ENCODE measurements around the gene BLOC1S6. TPM values are rescaled to one million over a fixed set of nuclear protein-coding genes. Genes with fewer than 3 reads are reported as not detected.

The BLOC1S6 gene
- total and polyA plus RNA-seq, 2 of the 13 experiments (the other 11 are each of a cell fraction or from before 2014, with no cell fraction given), result 11.8 to 44.3 TPM

DNA sequence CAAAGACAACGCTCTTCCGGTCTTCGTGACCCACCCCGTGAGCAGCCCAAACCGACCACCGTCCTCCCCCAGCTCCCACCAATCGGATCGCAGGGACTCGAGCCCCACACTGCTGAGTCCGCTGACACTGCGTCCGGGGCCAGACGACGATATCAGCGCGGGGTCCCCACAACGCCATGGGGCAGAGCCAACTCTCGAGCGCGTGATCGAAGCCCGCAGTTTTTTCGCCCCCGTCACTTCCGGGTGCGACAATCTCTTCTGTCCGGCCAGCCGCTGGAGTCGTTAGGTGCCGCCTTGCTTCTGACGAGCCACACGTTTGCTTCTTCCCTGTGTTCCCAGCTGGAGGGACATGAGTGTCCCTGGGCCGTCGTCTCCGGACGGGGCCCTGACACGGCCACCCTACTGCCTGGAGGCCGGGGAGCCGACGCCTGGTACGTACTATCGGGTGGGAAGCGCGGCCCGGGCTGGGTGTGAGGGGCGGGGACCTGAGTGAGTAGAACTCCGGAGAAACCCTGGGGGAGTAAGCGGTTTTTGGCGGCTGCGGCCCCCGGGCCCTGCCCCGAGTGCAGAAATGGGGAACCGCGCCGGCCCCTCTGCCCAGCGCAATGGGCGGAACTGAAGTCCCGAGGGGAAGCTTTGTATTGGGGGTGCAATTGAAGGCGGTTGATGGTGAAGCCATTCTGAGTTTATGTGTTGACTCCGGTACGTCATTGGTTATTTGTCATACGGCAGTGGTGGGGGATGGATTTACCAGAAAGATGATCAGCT, at the start of gene BLOC1S6 (continued):
- TF ChIP-seq, protein P1, sequence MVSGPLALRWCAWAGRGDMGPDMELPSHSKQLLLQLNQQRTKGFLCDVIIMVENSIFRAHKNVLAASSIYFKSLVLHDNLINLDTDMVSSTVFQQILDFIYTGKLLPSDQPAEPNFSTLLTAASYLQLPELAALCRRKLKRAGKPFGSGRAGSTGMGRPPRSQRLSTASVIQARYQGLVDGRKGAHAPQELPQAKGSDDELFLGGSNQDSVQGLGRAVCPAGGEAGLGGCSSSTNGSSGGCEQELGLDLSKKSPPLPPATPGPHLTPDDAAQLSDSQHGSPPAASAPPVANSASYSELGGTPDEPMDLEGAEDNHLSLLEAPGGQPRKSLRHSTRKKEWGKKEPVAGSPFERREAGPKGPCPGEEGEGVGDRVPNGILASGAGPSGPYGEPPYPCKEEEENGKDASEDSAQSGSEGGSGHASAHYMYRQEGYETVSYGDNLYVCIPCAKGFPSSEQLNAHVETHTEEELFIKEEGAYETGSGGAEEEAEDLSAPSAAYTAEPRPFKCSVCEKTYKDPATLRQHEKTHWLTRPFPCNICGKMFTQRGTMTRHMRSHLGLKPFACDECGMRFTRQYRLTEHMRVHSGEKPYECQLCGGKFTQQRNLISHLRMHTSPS (CRISPR knock-in tag; IDR thresholded peaks at IDR 0.05; ENCODE audit: low read depth), result no peak
- TF ChIP-seq, protein P2, sequence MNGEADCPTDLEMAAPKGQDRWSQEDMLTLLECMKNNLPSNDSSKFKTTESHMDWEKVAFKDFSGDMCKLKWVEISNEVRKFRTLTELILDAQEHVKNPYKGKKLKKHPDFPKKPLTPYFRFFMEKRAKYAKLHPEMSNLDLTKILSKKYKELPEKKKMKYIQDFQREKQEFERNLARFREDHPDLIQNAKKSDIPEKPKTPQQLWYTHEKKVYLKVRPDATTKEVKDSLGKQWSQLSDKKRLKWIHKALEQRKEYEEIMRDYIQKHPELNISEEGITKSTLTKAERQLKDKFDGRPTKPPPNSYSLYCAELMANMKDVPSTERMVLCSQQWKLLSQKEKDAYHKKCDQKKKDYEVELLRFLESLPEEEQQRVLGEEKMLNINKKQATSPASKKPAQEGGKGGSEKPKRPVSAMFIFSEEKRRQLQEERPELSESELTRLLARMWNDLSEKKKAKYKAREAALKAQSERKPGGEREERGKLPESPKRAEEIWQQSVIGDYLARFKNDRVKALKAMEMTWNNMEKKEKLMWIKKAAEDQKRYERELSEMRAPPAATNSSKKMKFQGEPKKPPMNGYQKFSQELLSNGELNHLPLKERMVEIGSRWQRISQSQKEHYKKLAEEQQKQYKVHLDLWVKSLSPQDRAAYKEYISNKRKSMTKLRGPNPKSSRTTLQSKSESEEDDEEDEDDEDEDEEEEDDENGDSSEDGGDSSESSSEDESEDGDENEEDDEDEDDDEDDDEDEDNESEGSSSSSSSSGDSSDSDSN (CRISPR knock-in tag; IDR thresholded peaks at IDR 0.05), result peak; percentile 100
- TF ChIP-seq, protein P3, sequence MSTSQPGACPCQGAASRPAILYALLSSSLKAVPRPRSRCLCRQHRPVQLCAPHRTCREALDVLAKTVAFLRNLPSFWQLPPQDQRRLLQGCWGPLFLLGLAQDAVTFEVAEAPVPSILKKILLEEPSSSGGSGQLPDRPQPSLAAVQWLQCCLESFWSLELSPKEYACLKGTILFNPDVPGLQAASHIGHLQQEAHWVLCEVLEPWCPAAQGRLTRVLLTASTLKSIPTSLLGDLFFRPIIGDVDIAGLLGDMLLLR (CRISPR knock-in tag; IDR thresholded peaks at IDR 0.05), result no peak
- TF ChIP-seq FOSL2 (CRISPR knock-in tag; IDR thresholded peaks at IDR 0.05) (peak; percentile 74), ZNF260 (CRISPR knock-in tag; IDR thresholded peaks at IDR 0.05; ENCODE audit: borderline replicate concordance, low read depth) (no peak), E2F2 (CRISPR knock-in tag; IDR thresholded peaks at IDR 0.05; ENCODE audit: borderline replicate concordance) (no peak; the same call in 1 of the 2 replicates), THAP9 (CRISPR knock-in tag; IDR thresholded peaks at IDR 0.05; ENCODE audit: borderline replicate concordance) (peak; percentile 99), TBX2 (CRISPR knock-in tag; IDR thresholded peaks at IDR 0.05; ENCODE audit: borderline replicate concordance) (peak; percentile 83), ZZZ3 (CRISPR knock-in tag; IDR thresholded peaks at IDR 0.05; ENCODE audit: borderline replicate concordance) (peak; percentile 95; the same call in 1 of the 2 replicates), ATF7-NPFF (CRISPR knock-in tag; IDR thresholded peaks at IDR 0.05; ENCODE audit: low read depth) (peak; percentile 94), MEIS1 (CRISPR knock-in tag; IDR thresholded peaks at IDR 0.05; ENCODE audit: borderline replicate concordance) (no peak), ZNF44 (CRISPR knock-in tag; IDR thresholded peaks at IDR 0.05) (no peak), ZNF597 (CRISPR knock-in tag; IDR thresholded peaks at IDR 0.05) (no peak)
- TF ChIP-seq, protein P4, sequence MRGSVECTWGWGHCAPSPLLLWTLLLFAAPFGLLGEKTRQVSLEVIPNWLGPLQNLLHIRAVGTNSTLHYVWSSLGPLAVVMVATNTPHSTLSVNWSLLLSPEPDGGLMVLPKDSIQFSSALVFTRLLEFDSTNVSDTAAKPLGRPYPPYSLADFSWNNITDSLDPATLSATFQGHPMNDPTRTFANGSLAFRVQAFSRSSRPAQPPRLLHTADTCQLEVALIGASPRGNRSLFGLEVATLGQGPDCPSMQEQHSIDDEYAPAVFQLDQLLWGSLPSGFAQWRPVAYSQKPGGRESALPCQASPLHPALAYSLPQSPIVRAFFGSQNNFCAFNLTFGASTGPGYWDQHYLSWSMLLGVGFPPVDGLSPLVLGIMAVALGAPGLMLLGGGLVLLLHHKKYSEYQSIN (CRISPR knock-in tag; IDR thresholded peaks at IDR 0.05; ENCODE audit: borderline replicate concordance), result no peak

Data from HepG2 (cell line).